ENCODE measurements around the gene PRAMEF8. TPM values are rescaled to one million over a fixed set of nuclear protein-coding genes. Genes with fewer than 3 reads are reported as not detected.
A peak's percentile ranks its signal among the peaks of the same experiment; 100 is the strongest.
"Not testable (repeated sequence)": the region's sequence is repeated elsewhere in the genome, so short reads cannot be mapped to it uniquely, and the experiment has no call there.

PRAMEF8 gene
- total RNA-seq, 1 donor from 2014 or later = not detected

DNA sequence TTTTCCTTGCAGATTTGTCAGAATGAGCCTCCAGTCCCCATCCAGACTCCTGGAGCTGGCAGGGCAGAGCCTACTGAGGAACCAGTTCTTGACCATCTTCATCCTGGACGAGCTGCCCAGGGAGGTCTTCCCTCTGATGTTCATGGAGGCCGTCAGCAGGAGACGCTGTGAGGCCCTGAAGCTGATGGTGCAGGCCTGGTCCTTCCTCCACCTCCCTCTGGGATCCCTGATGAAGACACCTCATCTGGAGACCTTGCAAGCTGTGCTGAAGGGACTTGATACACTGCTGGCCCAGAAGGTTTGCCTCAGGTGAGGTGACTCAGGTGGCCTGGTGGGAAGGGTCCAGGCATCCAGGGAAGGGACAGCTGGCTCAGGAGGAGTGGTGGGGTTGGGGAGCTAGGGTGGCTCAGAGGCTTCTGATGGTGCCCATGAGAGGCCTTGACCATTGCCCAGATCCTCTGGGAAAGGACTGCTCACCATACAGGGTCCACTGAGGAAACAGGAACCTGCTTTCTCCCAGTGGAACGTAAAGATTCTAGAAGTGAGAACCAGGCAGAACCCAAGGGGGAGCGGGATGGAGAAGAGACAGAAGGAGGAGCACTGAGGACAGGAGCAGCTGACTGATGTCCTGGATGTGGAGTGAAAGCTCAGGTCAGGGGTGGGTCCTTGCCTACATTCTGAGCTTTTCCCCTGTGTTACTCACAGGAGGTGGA is 38.9 kb downstream of the PRAMEF8 start:
- DNase-seq (ENCODE audit: low spot score, unreplicated experiment) = peak; percentile 6
- H3K27ac Mint-ChIP-seq, H3K27me3 Mint-ChIP-seq: not testable (repeated sequence)

DNA sequence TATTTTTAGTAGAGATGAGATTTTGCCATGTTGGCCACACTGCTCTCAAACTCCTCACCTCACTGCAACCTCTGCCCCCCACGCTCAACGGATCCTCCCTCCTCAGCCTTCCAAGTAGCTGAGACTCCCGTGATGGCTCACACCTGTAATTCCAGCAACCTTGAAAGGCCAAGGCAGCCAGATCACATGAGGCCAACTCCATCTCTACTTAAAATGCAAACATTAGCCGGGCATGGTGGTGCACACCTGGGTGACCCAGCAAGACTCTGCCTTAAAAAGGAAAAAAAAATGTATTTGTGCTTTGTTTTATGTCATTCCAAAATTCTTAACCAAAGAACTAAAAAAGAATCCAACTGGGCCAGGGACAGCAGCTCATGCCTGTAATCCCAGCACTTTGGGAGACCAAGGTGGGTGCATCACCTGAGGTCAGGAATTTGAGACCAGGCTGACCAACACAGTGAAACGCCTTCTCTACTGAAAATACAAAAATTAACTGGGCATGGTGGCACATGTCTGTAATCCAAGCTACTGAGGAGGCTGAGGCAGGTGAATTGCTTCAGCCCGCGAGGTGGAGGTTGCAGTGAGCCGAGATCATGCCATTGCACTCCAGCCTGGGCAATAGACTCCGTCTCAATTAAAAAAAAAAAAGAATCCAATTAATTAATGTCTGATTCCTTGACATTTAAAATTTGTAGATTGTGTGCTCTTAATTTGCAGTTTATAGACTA is 41.2 kb downstream of the PRAMEF8 start:
- not testable (repeated sequence) for H3K36me3 Mint-ChIP-seq (ENCODE audit: insufficient read depth); H3K4me1 Mint-ChIP-seq (ENCODE audit: low read depth); H3K27me3 Mint-ChIP-seq; H3K27ac Mint-ChIP-seq; H3K4me3 Mint-ChIP-seq (ENCODE audit: low read depth)
- DNase-seq (ENCODE audit: low spot score, unreplicated experiment) = peak; percentile 4
- peaks cover 46% of the 10 kb centered on the region for H3K9me3 Mint-ChIP-seq (ENCODE audit: low read depth)

More for the DNA sequence above, 38.9 kb downstream of the PRAMEF8 start:
- H3K4me3 Mint-ChIP-seq (ENCODE audit: low read depth); H3K36me3 Mint-ChIP-seq (ENCODE audit: insufficient read depth); H3K4me1 Mint-ChIP-seq (ENCODE audit: low read depth): not testable (repeated sequence)
- peaks cover 36% of the 10 kb centered on the region for H3K9me3 Mint-ChIP-seq (ENCODE audit: low read depth)

DNA sequence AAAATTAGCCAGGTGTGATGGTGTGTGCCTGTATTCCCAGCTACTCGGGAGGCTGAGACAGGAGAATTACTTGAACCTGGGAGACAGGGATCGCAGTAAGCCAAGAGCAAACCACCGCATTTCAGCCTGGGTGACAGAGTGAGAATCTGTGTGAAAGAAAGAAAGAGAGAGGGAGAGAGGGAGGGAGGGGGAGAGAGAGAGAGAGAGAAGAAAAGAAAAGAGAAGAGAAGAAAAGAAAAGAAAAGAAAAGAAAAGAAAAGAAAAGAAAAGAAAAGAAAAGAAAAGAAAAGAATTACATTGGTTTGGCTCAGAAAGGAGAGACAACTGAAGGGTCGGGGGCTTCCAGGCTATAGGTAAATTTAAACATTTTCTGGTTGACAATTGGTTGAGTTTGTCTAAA is 45.3 kb downstream of the PRAMEF8 start:
- not testable (repeated sequence) for H3K27me3 Mint-ChIP-seq; H3K4me3 Mint-ChIP-seq (ENCODE audit: low read depth); H3K4me1 Mint-ChIP-seq (ENCODE audit: low read depth); H3K36me3 Mint-ChIP-seq (ENCODE audit: insufficient read depth); DNase-seq (ENCODE audit: low spot score, unreplicated experiment); H3K27ac Mint-ChIP-seq
- H3K9me3 Mint-ChIP-seq (ENCODE audit: low read depth) = peaks cover 26% of the 10 kb centered on the region

DNA sequence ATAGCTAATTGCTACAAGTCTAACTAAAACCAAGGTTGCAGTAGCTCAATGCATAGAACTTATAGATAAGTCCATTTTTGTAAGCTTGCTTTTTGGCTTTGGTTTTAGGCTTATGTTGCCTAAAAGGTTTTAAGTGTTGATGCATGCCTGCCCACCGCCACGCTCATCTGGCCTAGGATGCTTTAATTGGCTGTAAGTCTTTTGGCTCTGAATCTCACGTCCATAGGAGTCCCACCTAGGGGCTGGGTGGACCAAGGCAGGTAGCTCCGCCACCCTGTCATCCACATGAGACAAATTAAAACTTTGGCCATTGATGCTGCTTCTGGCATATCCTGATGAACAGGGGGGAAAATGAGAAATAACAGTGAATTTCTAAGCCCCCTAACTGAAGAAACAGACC is 47.4 kb downstream of the PRAMEF8 start:
- H3K27me3 Mint-ChIP-seq; H3K4me3 Mint-ChIP-seq (ENCODE audit: low read depth); H3K27ac Mint-ChIP-seq; DNase-seq (ENCODE audit: low spot score, unreplicated experiment); H3K36me3 Mint-ChIP-seq (ENCODE audit: insufficient read depth); H3K4me1 Mint-ChIP-seq (ENCODE audit: low read depth): not testable (repeated sequence)
- H3K9me3 Mint-ChIP-seq (ENCODE audit: low read depth) = peaks cover 34% of the 10 kb centered on the region

DNA sequence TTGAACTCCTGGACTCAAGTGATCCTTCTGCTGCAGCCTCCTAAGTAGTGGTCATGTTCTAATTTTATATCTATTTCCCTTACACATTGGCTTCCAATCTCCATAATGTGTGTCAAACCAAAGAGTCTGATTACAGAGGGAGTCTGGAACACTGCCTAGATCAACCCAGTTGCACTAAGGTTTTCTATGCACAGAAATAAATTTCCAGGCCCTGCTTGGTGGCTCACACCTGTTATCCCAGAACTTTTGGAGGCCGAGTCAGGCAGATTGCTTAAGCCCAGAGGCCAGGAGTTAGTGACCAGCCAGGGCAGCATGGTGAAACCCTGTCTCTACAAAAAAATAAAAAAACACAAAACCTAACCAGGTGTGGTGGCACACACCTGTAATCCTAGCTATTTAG is 50.9 kb downstream of the PRAMEF8 start:
- not testable (repeated sequence) for H3K4me1 Mint-ChIP-seq (ENCODE audit: low read depth); H3K27ac Mint-ChIP-seq; H3K4me3 Mint-ChIP-seq (ENCODE audit: low read depth); H3K27me3 Mint-ChIP-seq; H3K36me3 Mint-ChIP-seq (ENCODE audit: insufficient read depth)
- peaks cover 36% of the 10 kb centered on the region for H3K9me3 Mint-ChIP-seq (ENCODE audit: low read depth)
- DNase-seq (ENCODE audit: low spot score, unreplicated experiment) = peak; percentile 5

DNA sequence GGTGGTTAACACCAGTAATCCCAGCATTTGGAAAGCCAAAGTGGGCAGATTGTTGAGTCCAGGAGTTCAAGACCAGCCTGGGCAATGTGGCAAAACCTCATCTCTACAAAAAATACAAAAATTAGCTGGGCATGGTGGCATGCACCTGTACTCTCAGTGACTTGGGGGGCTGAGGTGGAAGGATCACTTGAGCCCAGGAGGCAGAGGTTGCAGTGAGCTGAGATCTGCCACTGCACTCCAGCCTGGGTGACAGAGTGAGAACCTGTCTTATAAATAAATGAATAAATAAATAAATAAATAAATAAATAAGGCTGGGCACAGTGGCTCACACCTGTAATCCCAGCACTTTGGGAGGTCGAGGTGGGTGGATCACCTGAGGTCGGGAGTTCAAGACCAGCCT is 52.9 kb downstream of the PRAMEF8 start:
- H3K27ac Mint-ChIP-seq = not testable (repeated sequence)

More for the DNA sequence above, 52.9 kb downstream of the PRAMEF8 start:
- peaks cover 46% of the 10 kb centered on the region for H3K9me3 Mint-ChIP-seq (ENCODE audit: low read depth)
- not testable (repeated sequence) for H3K4me1 Mint-ChIP-seq (ENCODE audit: low read depth); H3K27me3 Mint-ChIP-seq; H3K4me3 Mint-ChIP-seq (ENCODE audit: low read depth); H3K36me3 Mint-ChIP-seq (ENCODE audit: insufficient read depth)
- peak; percentile 5 for DNase-seq (ENCODE audit: low spot score, unreplicated experiment)

Other genes starting within 250 kb of the PRAMEF8 start
- gene PRAMEF27, start 228.6 kb downstream of the PRAMEF8 start, total RNA-seq = not detected in 2 replicates
- not detected in 2 replicates for gene HNRNPCL3, start 224.4 kb downstream of the PRAMEF8 start, total RNA-seq
- gene PRAMEF25, start 214.4 kb downstream of the PRAMEF8 start, total RNA-seq = not detected in 2 replicates
- not detected in 2 replicates for gene HNRNPCL2, start 168.3 kb downstream of the PRAMEF8 start, total RNA-seq
- not detected in 2 replicates for gene PRAMEF26, start 129.1 kb downstream of the PRAMEF8 start, total RNA-seq
- not detected in 2 replicates for gene HNRNPCL4, start 119.5 kb downstream of the PRAMEF8 start, total RNA-seq
- gene PRAMEF9, start 113.3 kb downstream of the PRAMEF8 start, total RNA-seq = not detected in 2 replicates
- gene PRAMEF13, start 83.7 kb downstream of the PRAMEF8 start, total RNA-seq = not detected in 2 replicates
- not detected in 2 replicates for gene PRAMEF18, start 59.0 kb downstream of the PRAMEF8 start, total RNA-seq
- gene PRAMEF5, start 30.9 kb downstream of the PRAMEF8 start, total RNA-seq = not detected in 2 replicates
- not detected in 2 replicates for gene PRAMEF33, start 18.4 kb upstream of the PRAMEF8 start, total RNA-seq
- not detected in 2 replicates for gene PRAMEF15, start 30.4 kb upstream of the PRAMEF8 start, total RNA-seq
- not detected in 2 replicates for gene PRAMEF14, start 62.0 kb upstream of the PRAMEF8 start, total RNA-seq
- not detected in 2 replicates for gene PRAMEF19, start 86.8 kb upstream of the PRAMEF8 start, total RNA-seq
- not detected in 2 replicates for gene PRAMEF17, start 104.5 kb upstream of the PRAMEF8 start, total RNA-seq
- not detected in 2 replicates for gene PRAMEF20, start 125.3 kb upstream of the PRAMEF8 start, total RNA-seq
- gene LRRC38, start 228.9 kb upstream of the PRAMEF8 start, total RNA-seq = not detected in 2 replicates